Activated T-cell treated with anti-CD3 and anti-CD28 coated beads, Interleukin-2, amount 50 U/mL, for 4 hours (primary cell): Measurements from ENCODE around the gene CPE. TPM values are rescaled to one million over a fixed set of nuclear protein-coding genes. Genes with fewer than 3 reads are reported as not detected.

Experiments
- ATAC-seq, 2 donors: fragments of 200-7000 bp; cut with Tn5 transposase; one replicate each; pipeline ENCODE4 v1.10.0; 2021
- DNase-seq: peaks from one replicate; pipeline ENCODE4 v3.0.0-alpha.2; 2020
- H3K27me3 Mint-ChIP-seq: one replicate; pipeline ENCODE4 v1.8.0; 2021; ENCODE audit warnings: low read depth, mixed read lengths
- H3K36me3 Mint-ChIP-seq: one replicate; pipeline ENCODE4 v1.8.0; 2022; ENCODE audit warnings: mixed read lengths; ENCODE audit not compliant: insufficient read depth
- H3K4me1 Mint-ChIP-seq: one replicate; pipeline ENCODE4 v1.8.0; 2021; ENCODE audit warnings: low read depth, mixed read lengths
- H3K4me3 Mint-ChIP-seq: one replicate; pipeline ENCODE4 v1.8.0; 2021; ENCODE audit warnings: mild to moderate bottlenecking, moderate library complexity, mixed read lengths
- H3K9me3 Mint-ChIP-seq: one replicate; pipeline ENCODE4 v1.8.0; 2021; ENCODE audit warnings: mixed read lengths
- total RNA-seq, 3 donors: library from RNA; stranded (reverse); gene quantifications; one replicate each; pipeline ENCODE4 v1.2.1, GENCODE V29; 2021

Gene CPE
- total RNA-seq, 3 donors from 2014 or later = 0.40 TPM; not detected in 2

- no peaks in the 10 kb centered on the region for H3K9me3 Mint-ChIP-seq
- peaks cover 2% of the 10 kb centered on the region for H3K4me1 Mint-ChIP-seq
- H3K36me3 Mint-ChIP-seq = no peaks in the 10 kb centered on the region
- no peak for ATAC-seq
- DNase-seq = no peak
- no peak overlapping the region for H3K4me3 Mint-ChIP-seq
- peaks cover 5% of the 10 kb centered on the region for H3K27me3 Mint-ChIP-seq
Measured at GRCh38 chr4:165506849-165507248, 128.0 kb downstream of the CPE start.

- peaks cover 2% of the 10 kb centered on the region for H3K4me1 Mint-ChIP-seq
Measured at GRCh38 chr4:165507381-165507780, 128.6 kb downstream of the CPE start.

GRCh38 chr4:165508372-165509120, 129.7 kb downstream of the CPE start:
- Mint-ChIP-seq H3K4me1 (no peaks in the 10 kb centered on the region), H3K36me3 (no peaks in the 10 kb centered on the region), H3K27me3 (peaks cover 5% of the 10 kb centered on the region), H3K4me3 (no peak overlapping the region), H3K9me3 (no peaks in the 10 kb centered on the region)
- no peak for ATAC-seq
- DNase-seq = no peak

More at GRCh38 chr4:165507381-165507780, 128.6 kb downstream of the CPE start:
- Mint-ChIP-seq H3K36me3 (no peaks in the 10 kb centered on the region), H3K4me3 (no peak overlapping the region), H3K9me3 (no peaks in the 10 kb centered on the region), H3K27me3 (peaks cover 5% of the 10 kb centered on the region)
- ATAC-seq (no peak), DNase-seq (no peak)

- H3K9me3 Mint-ChIP-seq = no peaks in the 10 kb centered on the region
- no peaks in the 10 kb centered on the region for H3K4me1 Mint-ChIP-seq
- no peaks in the 10 kb centered on the region for H3K36me3 Mint-ChIP-seq
- H3K4me3 Mint-ChIP-seq = no peak overlapping the region
- ATAC-seq (no peak), DNase-seq (no peak)
- H3K27me3 Mint-ChIP-seq = peaks cover 3% of the 10 kb centered on the region
Measured at GRCh38 chr4:165512424-165512823, 133.6 kb downstream of the CPE start.

DNA sequence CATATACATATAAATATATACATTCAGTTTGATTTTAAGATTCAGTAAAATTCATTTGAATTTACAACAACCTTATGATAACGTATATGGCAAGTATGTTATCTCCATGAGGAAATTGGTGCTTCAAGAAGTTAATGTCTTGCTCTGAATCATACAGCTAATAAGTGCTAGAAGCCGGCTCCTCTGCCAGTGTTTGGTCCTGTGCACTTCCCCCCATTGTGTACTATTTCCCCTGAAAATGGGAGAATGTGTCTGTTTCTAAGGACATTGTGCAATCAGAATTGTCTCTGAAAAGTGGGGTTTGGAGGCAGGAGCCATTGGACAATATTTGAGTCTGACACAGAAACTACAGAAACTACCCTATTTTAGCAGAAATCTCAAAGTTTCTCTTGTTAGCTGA, 135.9 kb downstream of the CPE start:
- Mint-ChIP-seq H3K27me3 (no peaks in the 10 kb centered on the region), H3K4me1 (no peaks in the 10 kb centered on the region), H3K4me3 (no peak overlapping the region), H3K36me3 (no peaks in the 10 kb centered on the region), H3K9me3 (no peaks in the 10 kb centered on the region)
- ATAC-seq (no peak), DNase-seq (no peak)

GRCh38 chr4:165515201-165515600, 136.4 kb downstream of the CPE start:
- no peaks in the 10 kb centered on the region for H3K4me1 Mint-ChIP-seq
- ATAC-seq = no peak
- H3K9me3 Mint-ChIP-seq = no peaks in the 10 kb centered on the region

DNA sequence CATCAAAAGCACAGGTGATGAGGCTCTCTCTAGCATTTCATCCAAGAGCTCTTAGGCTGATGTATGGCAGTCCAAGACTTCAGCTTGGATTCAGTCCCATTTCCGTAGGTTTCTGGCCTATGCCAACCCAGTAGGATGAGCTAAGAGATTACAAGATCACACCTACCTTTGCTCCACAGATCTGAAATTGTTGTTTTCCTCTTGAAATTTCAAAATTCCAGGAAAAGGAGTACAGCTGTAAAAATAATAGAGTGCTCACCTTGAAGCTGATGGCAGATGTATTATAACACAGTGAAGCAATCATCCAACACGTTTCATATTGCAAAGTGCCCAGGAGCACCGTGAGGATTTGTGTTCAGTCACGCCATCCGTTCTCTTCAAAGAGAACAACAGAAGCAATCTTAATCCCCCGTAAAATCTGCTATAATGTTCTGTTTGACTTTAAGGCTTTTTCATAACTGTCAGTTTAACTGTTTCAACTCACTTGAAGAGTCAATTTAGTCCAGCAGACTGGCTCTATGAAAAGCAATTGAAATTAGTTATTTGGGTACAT, 137.5 kb downstream of the CPE start:
- no peaks in the 10 kb centered on the region for H3K36me3 Mint-ChIP-seq
- no peaks in the 10 kb centered on the region for H3K4me1 Mint-ChIP-seq
- DNase-seq = no peak
- no peak for ATAC-seq
- H3K9me3 Mint-ChIP-seq = no peaks in the 10 kb centered on the region
- no peaks in the 10 kb centered on the region for H3K27me3 Mint-ChIP-seq
- H3K4me3 Mint-ChIP-seq = no peak overlapping the region

More at GRCh38 chr4:165515201-165515600, 136.4 kb downstream of the CPE start:
- no peaks in the 10 kb centered on the region for H3K27me3 Mint-ChIP-seq
- H3K4me3 Mint-ChIP-seq = no peak overlapping the region
- no peak for DNase-seq
- no peaks in the 10 kb centered on the region for H3K36me3 Mint-ChIP-seq

- no peaks in the 10 kb centered on the region for H3K27me3 Mint-ChIP-seq
- no peaks in the 10 kb centered on the region for H3K4me1 Mint-ChIP-seq
- H3K36me3 Mint-ChIP-seq = no peaks in the 10 kb centered on the region
- no peak for ATAC-seq
- no peak overlapping the region for H3K4me3 Mint-ChIP-seq
- DNase-seq = no peak
- H3K9me3 Mint-ChIP-seq = no peaks in the 10 kb centered on the region
Measured at GRCh38 chr4:165517216-165517615, 138.4 kb downstream of the CPE start.

GRCh38 chr4:165518024-165518616, 139.3 kb downstream of the CPE start:
- no peaks in the 10 kb centered on the region for H3K9me3 Mint-ChIP-seq
- DNase-seq (no peak), ATAC-seq (no peak)
- H3K4me1 Mint-ChIP-seq = no peaks in the 10 kb centered on the region
- H3K36me3 Mint-ChIP-seq = no peaks in the 10 kb centered on the region
- H3K27me3 Mint-ChIP-seq = no peaks in the 10 kb centered on the region
- no peak overlapping the region for H3K4me3 Mint-ChIP-seq

GRCh38 chr4:165518686-165519085, 139.9 kb downstream of the CPE start:
- no peaks in the 10 kb centered on the region for H3K9me3 Mint-ChIP-seq
- H3K36me3 Mint-ChIP-seq = no peaks in the 10 kb centered on the region
- no peaks in the 10 kb centered on the region for H3K4me1 Mint-ChIP-seq
- no peaks in the 10 kb centered on the region for H3K27me3 Mint-ChIP-seq
- DNase-seq (no peak), ATAC-seq (no peak)
- no peak overlapping the region for H3K4me3 Mint-ChIP-seq

GRCh38 chr4:165519591-165519990, 140.8 kb downstream of the CPE start:
- Mint-ChIP-seq H3K9me3 (no peaks in the 10 kb centered on the region), H3K4me1 (no peaks in the 10 kb centered on the region), H3K4me3 (no peak overlapping the region), H3K27me3 (no peaks in the 10 kb centered on the region), H3K36me3 (no peaks in the 10 kb centered on the region)
- ATAC-seq (no peak), DNase-seq (no peak)

DNA sequence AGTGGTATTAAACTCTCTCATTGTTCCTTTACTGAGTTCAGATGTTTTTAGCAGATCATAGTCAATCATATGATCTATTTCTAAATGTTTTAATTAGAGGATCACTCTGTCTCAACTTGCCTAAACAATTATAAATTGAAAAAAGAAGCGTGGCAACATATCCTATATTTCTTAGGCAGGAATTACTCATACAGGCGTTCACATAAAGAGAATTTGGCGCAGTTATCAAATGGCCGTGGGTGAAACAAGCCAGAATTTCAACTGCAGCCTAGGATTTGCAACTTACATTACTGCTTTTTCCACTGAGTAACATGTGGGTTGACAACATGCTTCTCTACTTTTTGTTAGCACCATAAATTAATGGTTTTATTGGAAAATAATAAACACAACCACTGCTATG, 141.3 kb downstream of the CPE start:
- Mint-ChIP-seq H3K4me1 (no peaks in the 10 kb centered on the region), H3K4me3 (no peak overlapping the region), H3K36me3 (no peaks in the 10 kb centered on the region), H3K27me3 (no peaks in the 10 kb centered on the region), H3K9me3 (no peaks in the 10 kb centered on the region)
- no peak for DNase-seq
- no peak for ATAC-seq

- Mint-ChIP-seq H3K4me3 (no peak overlapping the region), H3K36me3 (no peaks in the 10 kb centered on the region), H3K27me3 (no peaks in the 10 kb centered on the region), H3K9me3 (no peaks in the 10 kb centered on the region), H3K4me1 (no peaks in the 10 kb centered on the region)
- DNase-seq = no peak
- ATAC-seq = no peak
Measured at GRCh38 chr4:165522050-165522449, 143.2 kb downstream of the CPE start.

DNA sequence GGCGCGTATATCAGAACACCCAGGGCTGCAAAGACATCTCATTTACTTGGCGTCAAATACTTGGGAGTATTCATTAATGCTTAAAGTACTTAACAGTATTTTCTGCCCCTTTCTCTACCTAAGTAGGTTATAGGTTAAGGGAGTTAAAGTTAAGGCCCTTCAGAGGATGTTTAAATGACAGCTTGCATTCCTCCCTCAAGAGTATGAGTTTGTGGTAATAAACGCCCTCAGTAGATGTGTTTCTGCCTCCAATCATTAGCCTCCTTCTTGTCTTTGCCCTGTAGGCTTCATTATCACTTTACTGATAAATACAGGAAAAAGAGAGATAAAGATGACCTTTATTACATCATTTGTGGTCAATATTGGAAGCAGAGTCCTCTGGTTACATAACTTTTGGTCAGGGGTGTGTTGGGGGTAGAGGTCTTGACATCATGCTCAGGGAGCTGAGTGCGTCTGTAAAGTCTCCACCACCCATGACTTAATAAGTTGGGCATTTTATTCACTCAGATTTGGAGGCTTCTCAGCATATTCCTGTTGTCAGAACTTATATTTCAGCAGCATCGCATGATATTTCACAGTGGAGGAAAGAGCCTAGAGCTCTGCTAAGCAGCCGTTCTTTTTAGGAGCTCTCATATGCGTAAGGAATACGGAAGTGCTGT, 145.9 kb downstream of the CPE start:
- H3K36me3 Mint-ChIP-seq = no peaks in the 10 kb centered on the region
- ATAC-seq (no peak), DNase-seq (no peak)
- no peaks in the 10 kb centered on the region for H3K9me3 Mint-ChIP-seq
- H3K27me3 Mint-ChIP-seq = no peaks in the 10 kb centered on the region
- H3K4me1 Mint-ChIP-seq = no peaks in the 10 kb centered on the region
- H3K4me3 Mint-ChIP-seq = no peak overlapping the region

DNA sequence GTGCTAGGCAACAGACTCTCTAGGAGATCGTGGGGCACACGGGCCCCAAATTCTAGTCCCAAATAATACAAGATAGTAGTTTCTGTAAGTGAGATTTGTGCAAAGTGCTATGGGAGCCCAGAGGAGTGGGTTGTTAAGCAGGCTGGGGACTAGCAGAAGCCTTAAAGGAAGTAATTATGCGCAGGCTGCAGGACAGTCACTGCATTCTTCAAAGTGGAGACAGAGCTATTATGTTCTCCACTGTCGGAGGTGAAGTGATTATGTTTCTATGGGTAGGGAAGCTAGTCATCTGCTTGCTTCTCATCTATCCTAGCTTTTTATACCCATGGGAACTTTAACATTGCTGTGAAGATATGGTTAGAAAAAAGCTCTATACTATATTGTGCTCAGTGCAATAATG, 154.2 kb downstream of the CPE start:
- DNase-seq (no peak), ATAC-seq (no peak)
- H3K4me1 Mint-ChIP-seq = no peaks in the 10 kb centered on the region
- H3K4me3 Mint-ChIP-seq = no peak overlapping the region
- no peaks in the 10 kb centered on the region for H3K27me3 Mint-ChIP-seq
- H3K36me3 Mint-ChIP-seq = no peaks in the 10 kb centered on the region
- H3K9me3 Mint-ChIP-seq = no peaks in the 10 kb centered on the region
